Measurements from ENCODE around the gene RBP3. TPM values are rescaled to one million over a fixed set of nuclear protein-coding genes. Genes with fewer than 3 reads are reported as not detected.

RBP3 gene
- total RNA-seq, 1 donor from 2014 or later = not detected

GRCh38 chr10:47350671-47351640, 2.8 kb downstream of the RBP3 start:
- DNase-seq = no peak
- no peaks in the 10 kb centered on the region for H3K9me3 Mint-ChIP-seq
- H3K36me3 Mint-ChIP-seq (ENCODE audit: low read depth) = no peaks in the 10 kb centered on the region
- intact Hi-C loops (cut with micrococcal nuclease) = no loop called here
- H3K4me3 Mint-ChIP-seq = no peak overlapping the region
- H3K27me3 Mint-ChIP-seq = no peaks in the 10 kb centered on the region
- H3K27ac Mint-ChIP-seq = no peak overlapping the region
- H3K4me1 Mint-ChIP-seq = no peaks in the 10 kb centered on the region

GRCh38 chr10:47351899-47352815, 4.0 kb downstream of the RBP3 start:
- Mint-ChIP-seq H3K4me1 (no peaks in the 10 kb centered on the region), H3K27me3 (no peaks in the 10 kb centered on the region), H3K36me3 (ENCODE audit: low read depth) (no peaks in the 10 kb centered on the region), H3K4me3 (no peak overlapping the region), H3K27ac (no peak overlapping the region), H3K9me3 (no peaks in the 10 kb centered on the region)
- no peak for DNase-seq
- intact Hi-C loops (cut with micrococcal nuclease) = no loop called here

GRCh38 chr10:47353351-47353750, 5.2 kb downstream of the RBP3 start:
- no peaks in the 10 kb centered on the region for H3K9me3 Mint-ChIP-seq
- no peaks in the 10 kb centered on the region for H3K36me3 Mint-ChIP-seq (ENCODE audit: low read depth)
- H3K4me3 Mint-ChIP-seq = no peak overlapping the region
- DNase-seq = no peak
- H3K27ac Mint-ChIP-seq = no peak overlapping the region
- H3K27me3 Mint-ChIP-seq = no peaks in the 10 kb centered on the region
- intact Hi-C loops (cut with micrococcal nuclease) = no loop called here
- no peaks in the 10 kb centered on the region for H3K4me1 Mint-ChIP-seq

GRCh38 chr10:47354165-47354564, 6.0 kb downstream of the RBP3 start:
- intact Hi-C loops (cut with micrococcal nuclease) = no loop called here
- H3K36me3 Mint-ChIP-seq (ENCODE audit: low read depth) = no peaks in the 10 kb centered on the region
- H3K4me1 Mint-ChIP-seq = no peaks in the 10 kb centered on the region
- no peak overlapping the region for H3K4me3 Mint-ChIP-seq
- DNase-seq = no peak
- no peak overlapping the region for H3K27ac Mint-ChIP-seq
- no peaks in the 10 kb centered on the region for H3K9me3 Mint-ChIP-seq
- H3K27me3 Mint-ChIP-seq = no peaks in the 10 kb centered on the region

- no peak for DNase-seq
- H3K27me3 Mint-ChIP-seq = no peaks in the 10 kb centered on the region
- intact Hi-C loops (cut with micrococcal nuclease) = no loop called here
- no peak overlapping the region for H3K27ac Mint-ChIP-seq
- no peaks in the 10 kb centered on the region for H3K9me3 Mint-ChIP-seq
- no peak overlapping the region for H3K4me3 Mint-ChIP-seq
- no peaks in the 10 kb centered on the region for H3K36me3 Mint-ChIP-seq (ENCODE audit: low read depth)
- H3K4me1 Mint-ChIP-seq = no peaks in the 10 kb centered on the region
Observed at GRCh38 chr10:47354900-47355299, 6.7 kb downstream of the RBP3 start.

- intact Hi-C loops (cut with micrococcal nuclease) = no loop called here
- Mint-ChIP-seq H3K36me3 (ENCODE audit: low read depth) (no peaks in the 10 kb centered on the region), H3K27me3 (no peaks in the 10 kb centered on the region), H3K4me1 (no peaks in the 10 kb centered on the region), H3K9me3 (no peaks in the 10 kb centered on the region), H3K4me3 (no peak overlapping the region), H3K27ac (no peak overlapping the region)
- DNase-seq = no peak
Observed at GRCh38 chr10:47356708-47357107, 8.5 kb downstream of the RBP3 start.

GRCh38 chr10:47357131-47357582, 9.0 kb downstream of the RBP3 start:
- Mint-ChIP-seq H3K4me3 (no peak overlapping the region), H3K36me3 (ENCODE audit: low read depth) (no peaks in the 10 kb centered on the region), H3K27ac (no peak overlapping the region), H3K9me3 (no peaks in the 10 kb centered on the region), H3K27me3 (no peaks in the 10 kb centered on the region), H3K4me1 (no peaks in the 10 kb centered on the region)
- intact Hi-C loops (cut with micrococcal nuclease) = no loop called here
- DNase-seq = no peak

- intact Hi-C loops (cut with micrococcal nuclease) = no loop called here
- no peak overlapping the region for H3K27ac Mint-ChIP-seq
- no peaks in the 10 kb centered on the region for H3K4me1 Mint-ChIP-seq
- no peak overlapping the region for H3K4me3 Mint-ChIP-seq
- no peak for DNase-seq
- no peaks in the 10 kb centered on the region for H3K27me3 Mint-ChIP-seq
- no peaks in the 10 kb centered on the region for H3K9me3 Mint-ChIP-seq
- no peaks in the 10 kb centered on the region for H3K36me3 Mint-ChIP-seq (ENCODE audit: low read depth)
Observed at GRCh38 chr10:47357911-47358310, 9.7 kb downstream of the RBP3 start.

- Mint-ChIP-seq H3K27ac (no peak overlapping the region), H3K4me1 (no peaks in the 10 kb centered on the region), H3K36me3 (ENCODE audit: low read depth) (no peaks in the 10 kb centered on the region), H3K27me3 (no peaks in the 10 kb centered on the region), H3K4me3 (no peak overlapping the region), H3K9me3 (no peaks in the 10 kb centered on the region)
- no peak for DNase-seq
- intact Hi-C loops (cut with micrococcal nuclease) = no loop called here
Observed at GRCh38 chr10:47358457-47358856, 10.3 kb downstream of the RBP3 start.

GRCh38 chr10:47359101-47359500, 10.9 kb downstream of the RBP3 start:
- intact Hi-C loops (cut with micrococcal nuclease) = no loop called here
- Mint-ChIP-seq H3K36me3 (ENCODE audit: low read depth) (no peaks in the 10 kb centered on the region), H3K27me3 (no peaks in the 10 kb centered on the region), H3K27ac (no peak overlapping the region), H3K9me3 (no peaks in the 10 kb centered on the region), H3K4me1 (no peaks in the 10 kb centered on the region), H3K4me3 (no peak overlapping the region)
- no peak for DNase-seq

GRCh38 chr10:47359626-47360418, 11.7 kb downstream of the RBP3 start:
- intact Hi-C loops (cut with micrococcal nuclease) = no loop called here
- H3K27ac Mint-ChIP-seq = no peak overlapping the region
- H3K4me3 Mint-ChIP-seq = no peak overlapping the region
- H3K4me1 Mint-ChIP-seq = no peaks in the 10 kb centered on the region
- no peaks in the 10 kb centered on the region for H3K9me3 Mint-ChIP-seq
- no peaks in the 10 kb centered on the region for H3K36me3 Mint-ChIP-seq (ENCODE audit: low read depth)
- no peak for DNase-seq
- H3K27me3 Mint-ChIP-seq = no peaks in the 10 kb centered on the region

- Mint-ChIP-seq H3K36me3 (ENCODE audit: low read depth) (no peaks in the 10 kb centered on the region), H3K4me1 (no peaks in the 10 kb centered on the region), H3K27me3 (no peaks in the 10 kb centered on the region), H3K27ac (no peak overlapping the region), H3K4me3 (no peak overlapping the region), H3K9me3 (no peaks in the 10 kb centered on the region)
- DNase-seq = no peak
- intact Hi-C loops (cut with micrococcal nuclease) = no loop called here
Observed at GRCh38 chr10:47360419-47361040, 12.4 kb downstream of the RBP3 start.

GRCh38 chr10:47361293-47361692, 13.1 kb downstream of the RBP3 start:
- H3K4me3 Mint-ChIP-seq = no peak overlapping the region
- H3K27me3 Mint-ChIP-seq = peaks cover 2% of the 10 kb centered on the region
- DNase-seq = peak; percentile 75
- no peak overlapping the region for H3K27ac Mint-ChIP-seq
- H3K4me1 Mint-ChIP-seq = no peaks in the 10 kb centered on the region
- no peaks in the 10 kb centered on the region for H3K36me3 Mint-ChIP-seq (ENCODE audit: low read depth)
- intact Hi-C loops (cut with micrococcal nuclease) = no loop called here
- H3K9me3 Mint-ChIP-seq = no peaks in the 10 kb centered on the region
